A549 (cell line): ENCODE data around the gene THAP7. TPM values are rescaled to one million over a fixed set of nuclear protein-coding genes. Genes with fewer than 3 reads are reported as not detected.

Experiments used
- ATAC-seq, 2 experiments: fragments of 200-7000 bp in 1 of 2; fragments of >200 bp in 1 of 2; cut with Nextera tagmentation in 1 of 2; cut with Tn5 transposase in 1 of 2; 3 replicates each; pipeline versions ENCODE4 v1.8.0 to v1.9.1; 2018 to 2020; ENCODE audit warnings: mild to moderate bottlenecking in 1 of 2, moderate library complexity in 1 of 2
- CTCF ChIA-PET: fragments of 300-600 bp; sonication (Branson Sonifier 250); formaldehyde crosslinking; extraction: SDS; loops from one replicate; lab custom pipeline; 2021; ENCODE audit warnings: antibody characterized with exemption, inconsistent platforms; lab: Yijun Ruan, JAX
- POLR2A ChIA-PET: fragments of 350-600 bp; formaldehyde crosslinking; extraction: SDS; loops from one replicate; lab custom pipeline; 2021; ENCODE audit warnings: antibody characterized with exemption, inconsistent platforms; lab: Yijun Ruan, JAX
- DNase-seq, 2 experiments: peaks; one replicate each; pipeline versions ENCODE4 v3.0.0 to v3.0.0-alpha.2; 2011 to 2016; ENCODE audit warnings: low read depth in 1 of 2, low spot score in 1 of 2
- FAIRE-seq: peaks from 2 replicates; lab custom pipeline; 2011; peaks lifted over from hg19 to GRCh38; lab: Jason Lieb, UNC
- H3K27ac ChIP-seq, 2 experiments: fragments of >200 bp; sonication (Bioruptor Twin); formaldehyde crosslinking; 3 replicates each; pipeline ENCODE4 v1.5.1; 2016 to 2017
- H3K4me1 ChIP-seq: fragments of >200 bp; sonication (Bioruptor Twin); formaldehyde crosslinking; 3 replicates; pipeline ENCODE4 v1.6.1; 2016
- H3K4me2 ChIP-seq: fragments of >200 bp; sonication (Bioruptor Twin); formaldehyde crosslinking; 3 replicates; pipeline ENCODE4 v1.6.1; 2016
- H3K4me3 ChIP-seq: fragments of >200 bp; sonication (Bioruptor Twin); formaldehyde crosslinking; 3 replicates; pipeline ENCODE4 v1.5.1; 2016
- H3K9me3 ChIP-seq: fragments of >200 bp; sonication (Bioruptor Twin); formaldehyde crosslinking; 3 replicates; pipeline ENCODE4 v1.6.1; 2016
- ATOH8 ChIP-seq: fragments of 250-450 bp; sonication (Bioruptor Pico); IDR thresholded peaks from 2 replicates; pipeline ENCODE4 v1.5.0; 2020; ENCODE audit warnings: low read depth, mild to moderate bottlenecking, moderate library complexity
- BCL3 ChIP-seq: fragments of >200 bp; sonication (Bioruptor Twin); formaldehyde crosslinking; IDR thresholded peaks from 3 replicates; pipeline ENCODE4 v1.6.1; 2016
- BHLHE40 ChIP-seq: IDR thresholded peaks from 2 replicates; pipeline ENCODE4 v1.6.1; 2012; ENCODE audit warnings: low read depth, low read length, inconsistent platforms
- CEBPB ChIP-seq, 2 experiments: fragments of >200 bp in 1 of 2; sonication (Bioruptor Twin) in 1 of 2; formaldehyde crosslinking in 1 of 2; IDR thresholded peaks; 2 replicates each; pipeline ENCODE4 v1.6.1; 2012 to 2016
- CHD4 ChIP-seq: fragments of 200-600 bp; sonication (generic); IDR thresholded peaks from 2 replicates; pipeline ENCODE4 v1.6.1; 2016; ENCODE audit warnings: antibody characterized with exemption, mild to moderate bottlenecking, borderline replicate concordance
- CTCF ChIP-seq: fragments of >200 bp; sonication (Bioruptor Twin); formaldehyde crosslinking; IDR thresholded peaks from 3 replicates; pipeline ENCODE4 v1.5.1; 2016
- EHMT2 ChIP-seq: fragments of 200-600 bp; sonication (generic); IDR thresholded peaks from 2 replicates; pipeline ENCODE4 v1.6.1; 2016; ENCODE audit warnings: antibody characterized with exemption, low read depth, mild to moderate bottlenecking, moderate library complexity
- EP300 ChIP-seq, 2 experiments: fragments of >200 bp; sonication (Bioruptor Twin); formaldehyde crosslinking; IDR thresholded peaks; 2 replicates in 1 of 2; 3 replicates in 1 of 2; pipeline ENCODE4 v1.6.1; 2016 to 2017
- ESRRA ChIP-seq: fragments of 150-350 bp; IDR thresholded peaks from 2 replicates; pipeline ENCODE4 v1.6.1; 2014; ENCODE audit warnings: mild to moderate bottlenecking, low read length, borderline replicate concordance
- HDAC2 ChIP-seq: fragments of 200-600 bp; sonication (generic); IDR thresholded peaks from 2 replicates; pipeline ENCODE4 v1.6.1; 2016
- HOXB13 ChIP-seq: fragments of 250-450 bp; sonication (Bioruptor Pico); IDR thresholded peaks from 2 replicates; pipeline ENCODE4 v1.5.0; 2020; ENCODE audit warnings: low read depth, mild to moderate bottlenecking, moderate library complexity
- HOXB5 ChIP-seq: fragments of 250-450 bp; sonication (Bioruptor Pico); IDR thresholded peaks from 2 replicates; pipeline ENCODE4 v1.5.0; 2020; ENCODE audit warnings: mild to moderate bottlenecking, moderate library complexity
- MAZ ChIP-seq: fragments of 150-350 bp; IDR thresholded peaks from 2 replicates; pipeline ENCODE4 v1.6.1; 2014; ENCODE audit warnings: antibody characterized with exemption, low read depth, low read length, borderline replicate concordance
- MYC ChIP-seq: IDR thresholded peaks from 2 replicates; pipeline ENCODE4 v1.6.1; 2012; ENCODE audit warnings: mild to moderate bottlenecking, inconsistent platforms, low read length, improper control_type of control experiment, borderline replicate concordance
- NFE2L2 ChIP-seq: fragments of 150-350 bp; conservative IDR thresholded peaks from 2 replicates; pipeline ENCODE4 v1.6.1; 2014; ENCODE audit warnings: low read length
- NR3C1 ChIP-seq: fragments of >200 bp; sonication (Bioruptor Twin); formaldehyde crosslinking; IDR thresholded peaks from 3 replicates; pipeline ENCODE4 v1.6.1; 2017
- PBX3 ChIP-seq: IDR thresholded peaks from 2 replicates; pipeline ENCODE4 v1.6.1; 2012
- POLR2AphosphoS2 ChIP-seq: conservative IDR thresholded peaks from 2 replicates; pipeline ENCODE4 v1.6.1; 2012; ENCODE audit warnings: low read length, improper control_type of control experiment, inconsistent platforms
- RAD21 ChIP-seq, 2 experiments: fragments of >200 bp in 1 of 2; sonication (Bioruptor Twin) in 1 of 2; formaldehyde crosslinking in 1 of 2; IDR thresholded peaks in 1 of 2; conservative IDR thresholded peaks in 1 of 2; 2 replicates in 1 of 2; 3 replicates in 1 of 2; pipeline ENCODE4 v1.6.1; 2012 to 2018; ENCODE audit warnings: inconsistent platforms in 1 of 2
- RARB ChIP-seq: fragments of 250-450 bp; sonication (Bioruptor Pico); IDR thresholded peaks from 2 replicates; pipeline ENCODE4 v1.8.0; 2021; ENCODE audit warnings: mild to moderate bottlenecking, moderate library complexity
- RFX5 ChIP-seq: fragments of 450-650 bp; IDR thresholded peaks from 2 replicates; pipeline ENCODE4 v1.7.1; 2014; ENCODE audit warnings: antibody characterized with exemption, mild to moderate bottlenecking, moderate library complexity
- RNF2 ChIP-seq: fragments of 200-600 bp; sonication (generic); IDR thresholded peaks from 2 replicates; pipeline ENCODE4 v1.6.1; 2016; ENCODE audit warnings: low read depth, mild to moderate bottlenecking, antibody characterized with exemption, moderate library complexity, borderline replicate concordance
- TP53 ChIP-seq: fragments of 250-450 bp; sonication (Bioruptor Pico); IDR thresholded peaks from 2 replicates; pipeline ENCODE4 v1.5.0; 2021; ENCODE audit warnings: mild to moderate bottlenecking, moderate library complexity
- ZSCAN20 ChIP-seq: fragments of 250-450 bp; sonication (Bioruptor Pico); IDR thresholded peaks from 2 replicates; pipeline ENCODE4 v1.8.0; 2022; ENCODE audit warnings: mild to moderate bottlenecking, moderate library complexity
- WGBS: methylation state at CpG from one replicate; pipeline ENCODE4 v1.1.6; 2017; ENCODE audit errors: missing lambda C conversion rate; 5-methylcytosine and 5-hydroxymethylcytosine counted together
- polyA plus RNA-seq, 4 experiments: library from polyadenylated mRNA; depleted of rRNA in 3 of 4; stranded (reverse); fragments of >200 nt; fragmentation: RNase III in 1 of 4; extraction: RNeasy Plus Mini Kit Qiagen cat#74134 plus additional on column Dnase treatment in 1 of 4; gene quantifications; 2 replicates in 3 of 4; 3 replicates in 1 of 4; pipeline ENCODE4 v1.2.3, GENCODE V29; 2011 to 2017

THAP7 gene
- polyA plus RNA-seq, 2 of the 4 experiments (the other 2 are of a cell fraction) = 15.9 to 22.7 TPM

- FAIRE-seq (no peak), DNase-seq (no peak), ATAC-seq (no peak; a peak in 1 of 6 replicates)
- H3K4me1 ChIP-seq = peaks cover 11% of the 10 kb centered on the region; the same call in 2 of the 3 replicates
- TF ChIP-seq CHD4 (no peak), ESRRA (no peak), ATOH8 (no peak)
- H3K4me3 ChIP-seq = peak overlapping the region; percentile 73
- ChIA-PET CTCF (interaction anchor here (0.6 to 2.7 kb wide), 10 partner anchors 11 to 177 kb away, joined by 3 to 10 read pairs (median 4); partner anchors contain the start of gene AIFM3), POLR2A (interaction anchor here (1.8 to 3.7 kb wide), 3 partner anchors 10 to 96 kb away, joined by 12 to 22 read pairs (median 22); partner anchors contain the start of gene THAP7)
- H3K4me2 ChIP-seq = peak overlapping the region; percentile 90
- peaks cover 8% of the 10 kb centered on the region; the same call in 1 of the 3 replicates for H3K9me3 ChIP-seq
- 78% methylated on average over 10 of the region's 10 CpGs for WGBS
- H3K27ac ChIP-seq = peak overlapping the region; percentile 92 to 97
These were observed 20.8 kb downstream of the THAP7 start for GRCh38 chr22:20980938-20981722.

- Histone ChIP-seq H3K4me2 (no peak overlapping the region; the same call in 2 of the 3 replicates), H3K4me1 (peaks cover 11% of the 10 kb centered on the region; the same call in 2 of the 3 replicates), H3K9me3 (peaks cover 8% of the 10 kb centered on the region; the same call in 1 of the 3 replicates), H3K27ac (no peak overlapping the region), H3K4me3 (no peak overlapping the region)
- WGBS = 94% methylated on average over 4 of the region's 4 CpGs
- FAIRE-seq (no peak), DNase-seq (no peak), ATAC-seq (no peak)
- no peak for TF ChIP-seq NFE2L2
- TF ChIP-seq RNF2 = no peak
- no peak for TF ChIP-seq ZSCAN20 (CRISPR knock-in tag)
- no peak for TF ChIP-seq PBX3
- no peak for TF ChIP-seq HDAC2
- TF ChIP-seq EP300 (IDR thresholded peaks at IDR 0.05) = no peak
- TF ChIP-seq TP53 (CRISPR knock-in tag) = no peak
- no peak for TF ChIP-seq ESRRA
- no peak for TF ChIP-seq MAZ
- TF ChIP-seq RAD21 (conservative IDR thresholded peaks at IDR 0.05 in 1 of 2, IDR thresholded peaks at IDR 0.05 in 1 of 2) = no peak
- ChIA-PET CTCF (interaction anchor here (0.6 to 2.7 kb wide), 7 partner anchors 10 to 110 kb away, joined by 3 to 10 read pairs (median 4); no protein-coding TSS in a partner anchor), POLR2A (interaction anchor here (3.7 kb wide), 1 partner anchor 95 kb away, joined by 22 read pairs; no protein-coding TSS in a partner anchor)
These were observed 21.4 kb downstream of the THAP7 start for GRCh38 chr22:20980523-20980922.

- DNase-seq (no peak), FAIRE-seq (no peak), ATAC-seq (no peak)
- no peak overlapping the region for H3K27ac ChIP-seq
- POLR2A ChIA-PET = interaction anchor here (3.7 kb wide), 1 partner anchor 95 kb away, joined by 22 read pairs; no protein-coding TSS in a partner anchor
- H3K9me3 ChIP-seq = peaks cover 8% of the 10 kb centered on the region; the same call in 1 of the 3 replicates
- no peak overlapping the region for H3K4me3 ChIP-seq
- no peak overlapping the region for H3K4me2 ChIP-seq
- WGBS = 92% methylated on average over 11 of the region's 13 CpGs
- CTCF ChIA-PET = interaction anchor here (2.0 kb wide), 1 partner anchor 94 kb away, joined by 7 read pairs; no protein-coding TSS in a partner anchor
- TF ChIP-seq CTCF (no peak), HOXB5 (CRISPR knock-in tag) (no peak), RARB (CRISPR knock-in tag) (no peak), EHMT2 (no peak), RNF2 (no peak), NR3C1 (no peak), BHLHE40 (no peak), RFX5 (no peak), POLR2AphosphoS2 (no peak), CEBPB (IDR thresholded peaks at IDR 0.05) (no peak), HDAC2 (no peak), BCL3 (no peak), HOXB13 (CRISPR knock-in tag) (no peak), MYC (no peak)
- peaks cover 11% of the 10 kb centered on the region; the same call in 2 of the 3 replicates for H3K4me1 ChIP-seq
These were observed 21.9 kb downstream of the THAP7 start for GRCh38 chr22:20979940-20980453.
